Measurements from ENCODE around the gene DNM1L. TPM values are rescaled to one million over a fixed set of nuclear protein-coding genes. Genes with fewer than 3 reads are reported as not detected.

The DNM1L gene
- total and polyA plus RNA-seq, 2 donors (not counting 3 experiments of a cell fraction or from before 2014, with no cell fraction given), result 24.6 to 103 TPM

DNA sequence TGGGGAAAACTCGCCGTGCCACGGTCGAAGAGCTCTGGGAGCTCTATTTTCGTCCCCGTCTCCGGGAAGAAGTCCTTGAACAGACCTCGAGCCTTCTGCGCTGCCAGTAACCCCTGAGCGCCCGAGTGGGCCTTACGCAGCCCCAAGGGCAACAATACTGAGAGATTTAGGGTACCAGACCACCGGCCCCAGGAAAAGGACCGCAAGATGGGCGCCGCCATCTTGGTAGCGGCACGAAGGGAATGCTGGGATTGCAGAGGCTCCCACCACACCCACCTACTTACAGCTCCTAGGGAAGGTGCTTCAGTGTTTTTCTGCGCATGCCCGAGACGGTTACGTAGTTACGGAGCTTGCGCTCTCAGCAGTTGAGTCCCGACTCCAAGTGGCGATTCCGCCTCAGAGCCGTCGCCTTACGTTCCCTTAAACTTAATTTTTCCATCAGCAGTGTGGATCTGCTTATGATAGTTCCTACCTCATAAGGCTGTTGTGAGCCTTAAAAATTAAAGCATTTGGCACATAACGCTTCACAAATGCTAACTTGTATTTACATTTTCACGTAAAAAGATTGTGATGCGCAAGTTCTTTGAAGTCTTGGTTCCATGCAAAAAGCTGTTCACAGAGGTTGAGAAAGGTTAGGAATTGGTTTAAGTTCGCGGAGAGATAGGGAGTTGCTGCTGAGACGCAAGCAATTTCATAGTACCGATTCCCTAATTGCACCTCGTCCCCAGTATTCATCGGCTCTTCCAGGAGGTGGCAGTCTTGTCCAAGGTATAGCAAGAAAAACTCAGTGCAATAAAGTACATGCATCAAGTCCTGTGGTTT, 76.8 kb downstream of the DNM1L start, which contains the start of gene YARS2:
Gene YARS2 (minus strand): TSS at position 244 of the 822 bp plus-strand sequence. CDS start 23 bp downstream, at position 221.
- peak; percentile 93 for FAIRE-seq
- peak within 1 kb of the TSS; percentile 85 for H2AFZ ChIP-seq (ENCODE audit: low read depth, low read length)
- no peaks in the 10 kb centered on the region for H3K9me3 ChIP-seq (replicated peaks; ENCODE audit: control insufficient read depth, insufficient read depth, low read length)
- peak within 1 kb of the TSS; percentile 97 for H3K4me2 ChIP-seq (ENCODE audit: insufficient read depth, low read length)
- peak within 1 kb of the TSS; percentile 91 for H3K27ac ChIP-seq (ENCODE audit: insufficient read depth, low read depth, low read length)
- H3K9me1 ChIP-seq (replicated peaks; ENCODE audit: control insufficient read depth, extremely low read depth, insufficient read depth, low read length), result no peaks in the 10 kb centered on the region
- dilution Hi-C loops (cut with MboI; ENCODE audit: extremely low pct_ligation_motif_present, low sequenced_read_pairs), result no loop called here
- POLR2A ChIA-PET, result interaction anchor here (0.6 to 1.3 kb wide), 5 partner anchors 141 to 1266 kb away, joined by 3 to 7 read pairs (median 3); partner anchors contain the start of genes ALG10 and PKP2
- no TSS peak for BruUV-seq (replicated peaks)
- H3K79me2 ChIP-seq (ENCODE audit: control insufficient read depth, insufficient read depth, low read length), result peaks cover 24% of the 10 kb centered on the region
- H3K4me1 ChIP-seq (ENCODE audit: control insufficient read depth, extremely low read depth, insufficient read depth, low read length), result peaks cover 13% of the 10 kb centered on the region
- H3K27me3 ChIP-seq (ENCODE audit: control insufficient read depth in 2 of 2, insufficient read depth in 2 of 2, low read length in 2 of 2), result no peaks in the 10 kb centered on the region
- intact Hi-C loops (cut with micrococcal nuclease), result loop anchor here (1.0 to 5.0 kb wide), 7 partner anchors 75 to 1266 kb away; partner anchors contain the start of genes ALG10, PKP2 and SYT10
- peak within 1 kb of the TSS; percentile 95 for H3K9ac ChIP-seq (replicated peaks; ENCODE audit: extremely low read depth, insufficient read depth, low read length)
- peak within 1 kb of the TSS; percentile 60 to 90 (median 76) for H3K4me3 ChIP-seq (replicated peaks in 1 of 3; ENCODE audit: insufficient read depth in 1 of 3, low read depth in 1 of 3, low read length in 3 of 3)
- peak; percentile 95 for DNase-seq (ENCODE audit: low read depth, low spot score)
- TF ChIP-seq GATA2 (IDR thresholded peaks at IDR 0.05; ENCODE audit: insufficient read depth, insufficient read length, low read depth, low read length) (no peak), MYC (IDR thresholded peaks at IDR 0.05; ENCODE audit: low read depth, low read length) (no peak), FOS (IDR thresholded peaks at IDR 0.05; ENCODE audit: borderline replicate concordance, insufficient read depth, low read length) (no peak), JUN (IDR thresholded peaks at IDR 0.05; ENCODE audit: borderline replicate concordance, insufficient read depth, insufficient read length, low read depth) (no peak), POLR2A (IDR thresholded peaks at IDR 0.05; ENCODE audit: low read depth, low read length) (peak; percentile 97), POLR2AphosphoS5 (IDR thresholded peaks at IDR 0.05; ENCODE audit: insufficient read depth, low read depth, low read length) (peak; percentile 79), EZH2 (IDR thresholded peaks at IDR 0.05; ENCODE audit: borderline replicate concordance, low read depth, low read length, severe bottlenecking) (no peak)
- TF ChIP-seq, protein P1, sequence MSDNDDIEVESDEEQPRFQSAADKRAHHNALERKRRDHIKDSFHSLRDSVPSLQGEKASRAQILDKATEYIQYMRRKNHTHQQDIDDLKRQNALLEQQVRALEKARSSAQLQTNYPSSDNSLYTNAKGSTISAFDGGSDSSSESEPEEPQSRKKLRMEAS (IDR thresholded peaks at IDR 0.05; ENCODE audit: insufficient read depth, insufficient read length), result no peak
- TF ChIP-seq, protein P2, sequence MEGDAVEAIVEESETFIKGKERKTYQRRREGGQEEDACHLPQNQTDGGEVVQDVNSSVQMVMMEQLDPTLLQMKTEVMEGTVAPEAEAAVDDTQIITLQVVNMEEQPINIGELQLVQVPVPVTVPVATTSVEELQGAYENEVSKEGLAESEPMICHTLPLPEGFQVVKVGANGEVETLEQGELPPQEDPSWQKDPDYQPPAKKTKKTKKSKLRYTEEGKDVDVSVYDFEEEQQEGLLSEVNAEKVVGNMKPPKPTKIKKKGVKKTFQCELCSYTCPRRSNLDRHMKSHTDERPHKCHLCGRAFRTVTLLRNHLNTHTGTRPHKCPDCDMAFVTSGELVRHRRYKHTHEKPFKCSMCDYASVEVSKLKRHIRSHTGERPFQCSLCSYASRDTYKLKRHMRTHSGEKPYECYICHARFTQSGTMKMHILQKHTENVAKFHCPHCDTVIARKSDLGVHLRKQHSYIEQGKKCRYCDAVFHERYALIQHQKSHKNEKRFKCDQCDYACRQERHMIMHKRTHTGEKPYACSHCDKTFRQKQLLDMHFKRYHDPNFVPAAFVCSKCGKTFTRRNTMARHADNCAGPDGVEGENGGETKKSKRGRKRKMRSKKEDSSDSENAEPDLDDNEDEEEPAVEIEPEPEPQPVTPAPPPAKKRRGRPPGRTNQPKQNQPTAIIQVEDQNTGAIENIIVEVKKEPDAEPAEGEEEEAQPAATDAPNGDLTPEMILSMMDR (IDR thresholded peaks at IDR 0.05; ENCODE audit: extremely low read depth in 1 of 2, insufficient read depth in 1 of 2, low read depth in 1 of 2, low read length in 2 of 2), result peak; percentile 68 to 88
- CTCF ChIA-PET, result interaction anchor here (0.6 to 4.8 kb wide), 27 partner anchors 10 to 1484 kb away, joined by 3 to 143 read pairs (median 4); partner anchors contain the start of genes ALG10 and PKP2
- no peaks in the 10 kb centered on the region for H4K20me1 ChIP-seq (replicated peaks; ENCODE audit: control insufficient read depth, extremely low read depth, insufficient read depth, low read length)
- H3K36me3 ChIP-seq (ENCODE audit: control insufficient read depth in 2 of 2, extremely low read depth in 1 of 2, insufficient read depth in 2 of 2, low read length in 2 of 2), result peaks cover 5 to 8% of the 10 kb centered on the region in 2 experiments

Data from endothelial cell of umbilical vein (primary cell).